NT2/D1 (cell line): ENCODE data around the gene TBC1D22A.

Source experiments
- YY1 ChIP-seq: IDR thresholded peaks from 2 replicates; pipeline ENCODE4 v1.6.1; 2011; ENCODE audit not compliant: insufficient read length, insufficient read depth
- ZNF274 ChIP-seq: IDR thresholded peaks from 2 replicates; pipeline ENCODE4 v1.6.1; 2011; ENCODE audit warnings: mild to moderate bottlenecking, low read depth, low read length

DNA sequence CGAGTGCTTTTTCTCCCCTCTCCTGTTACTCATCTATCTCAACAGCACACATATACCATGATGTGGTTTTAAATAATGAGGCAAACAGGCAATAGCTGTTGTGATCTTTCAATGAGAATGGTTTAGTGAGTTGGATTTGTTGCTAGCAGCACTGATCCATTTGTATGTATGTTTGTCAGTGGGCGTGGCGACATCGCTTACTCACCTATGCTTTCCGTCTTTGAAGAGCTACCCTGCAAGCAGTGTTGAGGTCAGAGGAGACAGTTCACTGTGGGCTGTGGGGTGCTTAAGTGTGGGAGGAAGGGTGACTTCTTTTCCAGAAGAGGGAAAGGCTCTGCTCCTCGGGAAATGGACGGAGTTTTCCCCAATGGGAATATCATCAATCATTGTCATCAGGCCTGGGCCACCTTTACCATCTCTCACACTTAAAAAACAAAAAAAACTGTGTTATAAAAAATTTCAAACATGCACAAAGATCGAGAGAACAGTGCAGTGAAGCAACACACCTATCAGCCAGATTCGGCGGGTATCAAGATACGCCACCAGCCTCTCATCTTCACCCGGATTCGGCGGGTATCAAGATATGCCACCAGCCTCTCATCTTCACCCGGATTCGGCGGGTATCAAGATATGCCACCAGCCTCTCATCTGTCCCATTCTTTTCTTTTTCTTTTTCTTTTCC is 83.8 kb downstream of the TBC1D22A start:
- no peak for TF ChIP-seq ZNF274
- no peak for TF ChIP-seq YY1
